ENCODE measurements around the gene JPH4.

- TF ChIP-seq CTCF (conservative IDR thresholded peaks at IDR 0.05) = no peak
- TF ChIP-seq ZFX (IDR thresholded peaks at IDR 0.05) = no peak
These were observed 59.9 kb downstream of the JPH4 start for GRCh38 chr14:23518709-23519108.
